ENCODE data around the gene TEF. TPM values are rescaled to one million over a fixed set of nuclear protein-coding genes. Genes with fewer than 3 reads are reported as not detected.

Gene TEF, protein sequence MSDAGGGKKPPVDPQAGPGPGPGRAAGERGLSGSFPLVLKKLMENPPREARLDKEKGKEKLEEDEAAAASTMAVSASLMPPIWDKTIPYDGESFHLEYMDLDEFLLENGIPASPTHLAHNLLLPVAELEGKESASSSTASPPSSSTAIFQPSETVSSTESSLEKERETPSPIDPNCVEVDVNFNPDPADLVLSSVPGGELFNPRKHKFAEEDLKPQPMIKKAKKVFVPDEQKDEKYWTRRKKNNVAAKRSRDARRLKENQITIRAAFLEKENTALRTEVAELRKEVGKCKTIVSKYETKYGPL
- 0.96 to 1.4 TPM (median 1.0 TPM) in 5 replicates for total RNA-seq (2022; extraction: Qiagen RNA extraction; ENCODE audit: low read depth)

DNA sequence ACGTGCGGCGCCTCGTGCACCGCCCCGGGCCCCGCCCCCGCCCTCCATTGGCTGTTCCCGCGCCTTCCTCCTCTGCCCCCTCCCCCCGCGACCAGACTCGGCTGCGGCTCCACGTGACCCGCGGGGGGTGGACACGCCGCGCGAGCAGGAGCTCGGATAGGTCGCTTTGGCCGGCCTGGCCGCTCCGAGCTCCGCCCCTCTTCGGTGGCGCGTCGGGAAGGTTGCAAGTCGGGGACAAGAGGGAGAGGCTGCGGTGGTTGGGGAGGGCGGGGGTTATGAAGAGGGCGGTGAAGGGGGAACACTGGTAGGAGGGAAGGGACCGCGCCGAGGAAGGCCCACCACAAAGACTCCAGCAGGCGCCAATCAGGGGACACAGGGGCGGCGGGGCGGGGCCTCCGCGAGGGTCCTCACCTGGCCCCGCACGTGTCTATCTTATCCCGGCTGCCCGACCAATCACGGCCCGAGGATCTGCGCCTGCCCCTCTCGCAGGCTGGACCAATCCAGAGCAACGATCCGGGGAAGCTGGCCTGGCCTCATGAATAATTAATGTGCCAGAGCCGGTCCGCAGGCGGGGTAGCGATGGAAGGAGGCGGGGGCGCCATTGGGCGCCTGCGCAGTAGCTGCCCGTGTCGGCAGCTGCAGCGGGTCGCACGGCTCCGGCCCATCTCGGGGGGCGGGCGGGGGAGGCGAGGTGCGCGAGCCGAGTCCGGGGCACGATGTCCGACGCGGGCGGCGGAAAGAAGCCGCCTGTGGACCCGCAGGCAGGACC is at the start of gene TEF:
Gene TEF (plus strand): TSS at position 614 of the 769 bp plus-strand sequence. CDS start 103 bp downstream, at position 717.

DNA sequence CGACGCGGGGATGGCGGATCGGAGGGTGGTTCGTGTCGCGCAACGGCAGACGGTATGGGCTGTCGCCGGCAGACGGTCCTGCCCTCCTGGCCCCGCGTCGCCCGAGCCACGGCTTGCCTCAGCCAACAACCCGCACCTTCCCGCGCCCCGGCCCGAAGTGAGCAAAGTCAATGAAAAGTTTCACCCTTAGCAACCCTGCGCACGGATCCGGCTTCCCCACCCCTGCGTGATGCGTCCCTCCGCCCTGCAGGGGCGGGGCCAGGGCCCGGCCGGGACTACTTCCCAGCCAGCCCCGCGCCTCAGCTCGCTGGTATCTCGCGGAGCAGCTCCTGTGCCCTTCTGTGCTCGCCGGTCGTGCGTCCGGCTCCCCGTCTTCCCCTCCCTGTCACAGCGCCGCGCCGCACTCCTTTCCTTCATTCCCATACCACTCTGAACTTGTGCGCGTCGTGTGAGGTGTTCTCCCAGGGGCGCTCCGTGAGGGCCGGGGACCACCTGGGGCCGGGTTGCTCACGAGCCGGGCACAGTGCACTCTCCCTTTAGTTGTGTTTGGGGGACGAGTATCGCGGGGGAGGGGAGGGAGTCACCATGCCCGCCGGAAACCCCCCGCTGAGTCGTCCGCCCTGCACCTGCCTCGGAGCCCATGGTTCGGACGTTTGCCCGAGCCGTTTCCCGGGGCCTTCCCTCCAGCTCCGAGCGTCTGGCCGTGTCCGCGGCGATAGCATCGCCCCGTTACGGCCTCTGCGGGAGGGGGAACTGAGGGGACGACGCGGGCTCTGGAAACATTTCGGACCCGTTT is 65.1 kb downstream of the TEF start, which contains the start of gene TOB2:
Gene TOB2 (minus strand): TSS at position 163 of the 796 bp plus-strand sequence. CDS start 9,456 bp downstream, outside the sequence.

Other genes with a start within 250 kb of the TEF start
- gene L3MBTL2, start 176.6 kb upstream of the TEF start, total RNA-seq (2022; extraction: Qiagen RNA extraction; ENCODE audit: low read depth) = 17.9 to 20.1 TPM (median 19.4 TPM) in 5 replicates
- gene CHADL, start 141.0 kb upstream of the TEF start, total RNA-seq (2022; extraction: Qiagen RNA extraction; ENCODE audit: low read depth) = not detected in 5 replicates
- 82.6 to 109 TPM (median 105 TPM) in 5 replicates for gene RANGAP1, start 95.8 kb upstream of the TEF start, total RNA-seq (2022; extraction: Qiagen RNA extraction; ENCODE audit: low read depth)
- 21.8 to 27.8 TPM (median 25.0 TPM) in 5 replicates for gene ZC3H7B, start 80.4 kb upstream of the TEF start, total RNA-seq (2022; extraction: Qiagen RNA extraction; ENCODE audit: low read depth)
- 21.3 to 23.8 TPM (median 21.8 TPM) in 5 replicates for gene TOB2, start 64.9 kb downstream of the TEF start, total RNA-seq (2022; extraction: Qiagen RNA extraction; ENCODE audit: low read depth)
- 62.0 to 76.5 TPM (median 68.6 TPM) in 5 replicates for gene PHF5A, start 86.8 kb downstream of the TEF start, total RNA-seq (2022; extraction: Qiagen RNA extraction; ENCODE audit: low read depth)
- 45.2 to 48.6 TPM (median 47.0 TPM) in 5 replicates for gene ACO2, start 87.2 kb downstream of the TEF start, total RNA-seq (2022; extraction: Qiagen RNA extraction; ENCODE audit: low read depth)
- 29.9 to 51.9 TPM (median 46.8 TPM) in 5 replicates for gene POLR3H, start 162.5 kb downstream of the TEF start, total RNA-seq (2022; extraction: Qiagen RNA extraction; ENCODE audit: low read depth)
- 1.9 to 3.6 TPM (median 2.2 TPM) in 5 replicates for gene CSDC2, start 179.1 kb downstream of the TEF start, total RNA-seq (2022; extraction: Qiagen RNA extraction; ENCODE audit: low read depth)
- 24.4 to 29.8 TPM (median 28.7 TPM) in 5 replicates for gene PMM1, start 207.9 kb downstream of the TEF start, total RNA-seq (2022; extraction: Qiagen RNA extraction; ENCODE audit: low read depth)
- 15.4 to 19.4 TPM (median 16.3 TPM) in 5 replicates for gene DESI1, start 239.1 kb downstream of the TEF start, total RNA-seq (2022; extraction: Qiagen RNA extraction; ENCODE audit: low read depth)
- 292 to 348 TPM (median 308 TPM) in 5 replicates for gene XRCC6, start 239.4 kb downstream of the TEF start, total RNA-seq (2022; extraction: Qiagen RNA extraction; ENCODE audit: low read depth)

Data from A549 treated with CpdA at 1 μM for 4 hours (cell line).